ENCODE data around the gene SLC28A1.
"Not testable (repeated sequence)": the region's sequence is repeated elsewhere in the genome, so short reads cannot be mapped to it uniquely, and the experiment has no call there.

- TF ChIP-seq CTCF (IDR thresholded peaks at IDR 0.05; ENCODE audit: insufficient read depth, low read length, poor library complexity, severe bottlenecking), result peak; percentile 41
- not testable (repeated sequence) for TF ChIP-seq EZH2phosphoT487 (conservative IDR thresholded peaks at IDR 0.05; ENCODE audit: low read length)
Observed at GRCh38 chr15:84845631-84846030, 38.8 kb upstream of the SLC28A1 start.

Data from SU-DHL-6 (cell line).